Lung (tissue), 12 donors: ENCODE data around the gene FAR1. TPM values are rescaled to one million over a fixed set of nuclear protein-coding genes. Genes with fewer than 3 reads are reported as not detected.

Experiments used
- ATAC-seq: fragments of 200-7000 bp; cut with Tn5 transposase; one replicate; pipeline ENCODE4 v1.9.1; 2020; ENCODE audit warnings: moderate number of reproducible peaks; ENCODE audit not compliant: insufficient read depth, low FRiP score
- DNase-seq, 3 donors: peaks; one replicate each; pipeline ENCODE4 v3.0.0-alpha.2; 2013 to 2017
- H3K27ac ChIP-seq, 2 donors: one replicate each; pipeline ENCODE4 v1.5.1; 2013; ENCODE audit warnings: mild to moderate bottlenecking in 2 of 2, moderate library complexity in 2 of 2, control low read depth in 1 of 2, inconsistent platforms in 1 of 2, low read depth in 1 of 2, low read length in 1 of 2
- H3K27me3 ChIP-seq, 3 donors: one replicate each; pipeline ENCODE4 v1.5.1; 2013; ENCODE audit warnings: low read length in 2 of 3; ENCODE audit not compliant: control insufficient read depth in 3 of 3, insufficient read depth in 3 of 3
- H3K36me3 ChIP-seq, 4 donors: one replicate each; pipeline ENCODE4 v1.5.1; 2013; ENCODE audit warnings: low read length in 4 of 4, mild to moderate bottlenecking in 1 of 4, moderate library complexity in 1 of 4; ENCODE audit not compliant: control insufficient read depth in 4 of 4, insufficient read depth in 4 of 4
- H3K4me1 ChIP-seq, 5 donors: one replicate each; pipeline ENCODE4 v1.5.1; 2013; ENCODE audit warnings: low read length in 5 of 5, mild to moderate bottlenecking in 2 of 5, moderate library complexity in 1 of 5; ENCODE audit not compliant: control insufficient read depth in 5 of 5, insufficient read depth in 5 of 5
- H3K4me3 ChIP-seq: one replicate; pipeline ENCODE4 v1.5.1; 2013; ENCODE audit warnings: mild to moderate bottlenecking, control low read depth, moderate library complexity
- H3K9ac ChIP-seq, 2 donors: one replicate each; pipeline ENCODE4 v1.5.1; 2013; ENCODE audit warnings: low read length in 2 of 2, control low read depth in 1 of 2; ENCODE audit not compliant: insufficient read depth in 1 of 2
- H3K9me3 ChIP-seq, 4 donors: one replicate each; pipeline ENCODE4 v1.5.1; 2013; ENCODE audit warnings: low read length in 3 of 4, mild to moderate bottlenecking in 1 of 4, moderate library complexity in 1 of 4; ENCODE audit not compliant: control insufficient read depth in 4 of 4, insufficient read depth in 3 of 4
- WGBS, 2 donors: extraction: QIAGEN DNeasy Blood & Tissue Kit; methylation state at CpG; one replicate each; pipeline ENCODE4 v1.1.7; 2013; 5-methylcytosine and 5-hydroxymethylcytosine counted together
- polyA plus RNA-seq, 2 donors: library from polyadenylated mRNA; stranded (reverse); fragments of 200-250 nt; gene quantifications; one replicate each; pipeline ENCODE4 v1.2.1, GENCODE V29; 2013
- total RNA-seq, 2 donors: library from RNA; depleted of rRNA in 1 of 2; stranded (reverse); fragments of >200 nt in 1 of 2; gene quantifications; one replicate each; pipeline ENCODE4 v1.2.1, GENCODE V29; 2014 to 2021
- TF ChIP-seq, protein P1 (sequence below): IDR thresholded peaks from 2 replicates; pipeline ENCODE4 v1.5.1; 2012; ENCODE audit warnings: mild to moderate bottlenecking; ENCODE audit errors: control extremely low read depth, extremely low read depth
- donor health status: control.
- donor health status: control.
- donor health status: Bipolar disorder and iron deficiency.
- donor health status: healthy.
- donor health status: DM: yes; HTN: yes; CAD: no.

Gene FAR1
- total and polyA plus RNA-seq, 4 donors: 22.5 to 126 (median 39.9) TPM

DNA sequence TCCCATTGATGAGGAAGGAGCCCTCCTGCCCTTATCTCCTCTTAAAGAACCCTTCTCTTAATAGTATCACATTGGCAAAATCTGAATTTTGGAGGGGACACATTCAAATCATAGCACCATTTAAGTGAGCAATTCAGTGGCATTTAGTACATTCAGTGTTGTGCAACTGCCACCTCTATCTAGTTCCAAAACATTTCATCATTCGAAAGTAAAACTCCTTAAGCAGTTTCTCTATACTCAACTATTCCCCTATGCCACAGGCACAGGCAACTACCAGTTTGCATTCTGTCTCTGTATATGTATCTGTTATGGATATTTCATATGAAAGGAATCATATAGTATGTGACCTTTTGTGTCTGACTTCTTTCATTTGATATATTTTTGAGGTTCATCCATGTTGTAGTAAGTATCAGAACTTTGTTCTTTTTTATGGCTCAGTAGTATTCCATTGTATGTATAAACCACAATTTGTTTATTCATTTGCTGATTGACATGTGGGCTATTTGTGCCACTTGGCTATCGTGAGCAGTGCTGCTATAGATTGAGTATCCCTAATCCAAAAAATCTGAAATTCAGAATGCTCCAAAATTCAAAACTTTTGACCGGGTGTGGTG lies 22.9 kb downstream of the FAR1 start:
- no peak overlapping the region for H3K9ac ChIP-seq
- H3K4me1 ChIP-seq: peaks cover 0 to 8% (median 0%) of the 10 kb centered on the region in 5 donors
- TF ChIP-seq, protein P1, sequence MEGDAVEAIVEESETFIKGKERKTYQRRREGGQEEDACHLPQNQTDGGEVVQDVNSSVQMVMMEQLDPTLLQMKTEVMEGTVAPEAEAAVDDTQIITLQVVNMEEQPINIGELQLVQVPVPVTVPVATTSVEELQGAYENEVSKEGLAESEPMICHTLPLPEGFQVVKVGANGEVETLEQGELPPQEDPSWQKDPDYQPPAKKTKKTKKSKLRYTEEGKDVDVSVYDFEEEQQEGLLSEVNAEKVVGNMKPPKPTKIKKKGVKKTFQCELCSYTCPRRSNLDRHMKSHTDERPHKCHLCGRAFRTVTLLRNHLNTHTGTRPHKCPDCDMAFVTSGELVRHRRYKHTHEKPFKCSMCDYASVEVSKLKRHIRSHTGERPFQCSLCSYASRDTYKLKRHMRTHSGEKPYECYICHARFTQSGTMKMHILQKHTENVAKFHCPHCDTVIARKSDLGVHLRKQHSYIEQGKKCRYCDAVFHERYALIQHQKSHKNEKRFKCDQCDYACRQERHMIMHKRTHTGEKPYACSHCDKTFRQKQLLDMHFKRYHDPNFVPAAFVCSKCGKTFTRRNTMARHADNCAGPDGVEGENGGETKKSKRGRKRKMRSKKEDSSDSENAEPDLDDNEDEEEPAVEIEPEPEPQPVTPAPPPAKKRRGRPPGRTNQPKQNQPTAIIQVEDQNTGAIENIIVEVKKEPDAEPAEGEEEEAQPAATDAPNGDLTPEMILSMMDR: no peak
- WGBS, 2 donors: 84 to 93% methylated on average over 3 of the region's 3 CpGs
- H3K9me3 ChIP-seq: no peaks in the 10 kb centered on the region
- peaks cover 0 to 10% (median 5%) of the 10 kb centered on the region in 4 donors for H3K36me3 ChIP-seq
- DNase-seq: no peak
- no peak overlapping the region for H3K4me3 ChIP-seq
- ATAC-seq: no peak
- H3K27me3 ChIP-seq: no peaks in the 10 kb centered on the region
- no peak overlapping the region for H3K27ac ChIP-seq

DNA sequence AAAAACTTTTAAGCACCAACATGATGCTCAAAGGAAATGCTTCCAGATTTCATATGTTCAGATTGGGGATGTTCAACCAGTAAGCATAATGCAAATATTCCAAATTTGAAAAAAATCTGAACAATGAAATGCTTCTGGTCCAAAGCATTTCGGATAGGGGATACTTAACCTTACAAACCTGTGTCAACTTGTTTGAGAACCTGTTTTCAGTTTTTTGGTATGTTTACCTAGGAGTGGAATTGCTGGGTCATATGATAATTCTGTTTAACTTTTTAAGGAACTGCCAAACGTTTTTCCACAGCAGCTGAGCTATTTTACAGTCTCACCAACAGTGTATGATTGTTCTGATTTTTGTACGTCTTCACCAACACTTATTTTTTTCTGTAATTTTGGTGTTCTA lies 23.7 kb downstream of the FAR1 start:
- peak in 1 of 3 donors; percentile 19 for DNase-seq
- Histone ChIP-seq H3K9me3 (no peaks in the 10 kb centered on the region), H3K27me3 (no peaks in the 10 kb centered on the region), H3K4me3 (no peak overlapping the region), H3K27ac (no peak overlapping the region), H3K4me1 (peaks cover 0 to 8% (median 0%) of the 10 kb centered on the region in 5 donors), H3K9ac (no peak overlapping the region), H3K36me3 (peaks cover 0 to 17% (median 7%) of the 10 kb centered on the region in 4 donors)
- TF ChIP-seq, protein P1: no peak
- WGBS, 2 donors: 49 to 63% methylated on average over 3 of the region's 3 CpGs
- ATAC-seq: no peak

DNA sequence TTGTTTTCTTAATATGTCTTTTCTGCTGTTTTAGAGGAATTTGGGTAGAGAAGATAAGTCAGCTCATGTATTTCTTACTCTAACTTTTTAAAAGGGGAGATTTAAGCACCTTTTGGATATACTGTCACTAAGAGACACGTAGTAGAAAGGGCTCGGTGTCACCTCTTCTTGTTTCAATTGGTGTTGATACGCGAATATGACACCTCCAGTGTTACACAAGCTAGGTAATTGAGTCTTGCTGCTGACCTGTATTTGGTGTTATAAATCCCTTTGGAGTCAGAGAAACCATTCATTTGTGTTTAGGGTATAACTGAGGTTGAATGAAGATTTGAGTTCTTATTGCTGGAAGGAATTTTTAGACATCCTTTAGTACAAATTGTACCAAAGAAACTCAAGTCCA lies 25.6 kb downstream of the FAR1 start:
- no peak for DNase-seq

More for the DNA sequence above, 25.6 kb downstream of the FAR1 start:
- H3K9me3 ChIP-seq: no peaks in the 10 kb centered on the region
- no peak overlapping the region for H3K4me3 ChIP-seq
- ATAC-seq: no peak
- TF ChIP-seq, protein P1: no peak
- peaks cover 0 to 20% (median 12%) of the 10 kb centered on the region in 4 donors for H3K36me3 ChIP-seq
- no peaks in the 10 kb centered on the region for H3K27me3 ChIP-seq
- no peak overlapping the region for H3K27ac ChIP-seq
- peaks cover 0 to 8% (median 0%) of the 10 kb centered on the region in 5 donors for H3K4me1 ChIP-seq
- 95 to 96% methylated on average over 4 of the region's 4 CpGs for WGBS, 2 donors
- no peak overlapping the region for H3K9ac ChIP-seq
